Prostate gland (tissue), 2 donors: ENCODE results near the gene DOCK2.
A peak's percentile ranks its signal among the peaks of the same experiment; 100 is the strongest.

Source experiments
- POLR2A ChIP-seq: fragments of 450-650 bp; IDR thresholded peaks from one replicate; pipeline ENCODE4 v1.6.1; 2016; ENCODE audit warnings: antibody characterized with exemption, mild to moderate bottlenecking
- POLR2AphosphoS5 ChIP-seq: sonication (generic); formaldehyde crosslinking; IDR thresholded peaks from one replicate; pipeline ENCODE4 v1.6.1; 2017; ENCODE audit warnings: antibody characterized with exemption
- TF ChIP-seq, protein P1 (sequence below), 4 experiments: fragments of 200-600 bp in 2 of 4; fragments of 450-650 bp in 2 of 4; sonication (generic) in 2 of 4; IDR thresholded peaks; 1 replicate in 3 of 4; 2 replicates in 1 of 4; pipeline ENCODE4 v1.5.1; 2016 to 2019; ENCODE audit warnings: antibody characterized with exemption in 4 of 4, mild to moderate bottlenecking in 2 of 4, moderate library complexity in 2 of 4

GRCh38 chr5:169980418-169981053, 343.5 kb downstream of the DOCK2 start, which contains the start of gene INSYN2B:
- TF ChIP-seq POLR2AphosphoS5 (peak; percentile 29), POLR2A (no peak)
- TF ChIP-seq, protein P1, sequence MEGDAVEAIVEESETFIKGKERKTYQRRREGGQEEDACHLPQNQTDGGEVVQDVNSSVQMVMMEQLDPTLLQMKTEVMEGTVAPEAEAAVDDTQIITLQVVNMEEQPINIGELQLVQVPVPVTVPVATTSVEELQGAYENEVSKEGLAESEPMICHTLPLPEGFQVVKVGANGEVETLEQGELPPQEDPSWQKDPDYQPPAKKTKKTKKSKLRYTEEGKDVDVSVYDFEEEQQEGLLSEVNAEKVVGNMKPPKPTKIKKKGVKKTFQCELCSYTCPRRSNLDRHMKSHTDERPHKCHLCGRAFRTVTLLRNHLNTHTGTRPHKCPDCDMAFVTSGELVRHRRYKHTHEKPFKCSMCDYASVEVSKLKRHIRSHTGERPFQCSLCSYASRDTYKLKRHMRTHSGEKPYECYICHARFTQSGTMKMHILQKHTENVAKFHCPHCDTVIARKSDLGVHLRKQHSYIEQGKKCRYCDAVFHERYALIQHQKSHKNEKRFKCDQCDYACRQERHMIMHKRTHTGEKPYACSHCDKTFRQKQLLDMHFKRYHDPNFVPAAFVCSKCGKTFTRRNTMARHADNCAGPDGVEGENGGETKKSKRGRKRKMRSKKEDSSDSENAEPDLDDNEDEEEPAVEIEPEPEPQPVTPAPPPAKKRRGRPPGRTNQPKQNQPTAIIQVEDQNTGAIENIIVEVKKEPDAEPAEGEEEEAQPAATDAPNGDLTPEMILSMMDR (IDR thresholded peaks at IDR 0.05) = peak; percentile 47 to 76 (median 56)
